Measurements from ENCODE around the gene APBA2.
A peak's percentile ranks its signal among the peaks of the same experiment; 100 is the strongest.

APBA2 gene

GRCh38 chr15:29140475-29141307 lies 254.9 kb downstream of the APBA2 start:
- TF ChIP-seq, protein P1, sequence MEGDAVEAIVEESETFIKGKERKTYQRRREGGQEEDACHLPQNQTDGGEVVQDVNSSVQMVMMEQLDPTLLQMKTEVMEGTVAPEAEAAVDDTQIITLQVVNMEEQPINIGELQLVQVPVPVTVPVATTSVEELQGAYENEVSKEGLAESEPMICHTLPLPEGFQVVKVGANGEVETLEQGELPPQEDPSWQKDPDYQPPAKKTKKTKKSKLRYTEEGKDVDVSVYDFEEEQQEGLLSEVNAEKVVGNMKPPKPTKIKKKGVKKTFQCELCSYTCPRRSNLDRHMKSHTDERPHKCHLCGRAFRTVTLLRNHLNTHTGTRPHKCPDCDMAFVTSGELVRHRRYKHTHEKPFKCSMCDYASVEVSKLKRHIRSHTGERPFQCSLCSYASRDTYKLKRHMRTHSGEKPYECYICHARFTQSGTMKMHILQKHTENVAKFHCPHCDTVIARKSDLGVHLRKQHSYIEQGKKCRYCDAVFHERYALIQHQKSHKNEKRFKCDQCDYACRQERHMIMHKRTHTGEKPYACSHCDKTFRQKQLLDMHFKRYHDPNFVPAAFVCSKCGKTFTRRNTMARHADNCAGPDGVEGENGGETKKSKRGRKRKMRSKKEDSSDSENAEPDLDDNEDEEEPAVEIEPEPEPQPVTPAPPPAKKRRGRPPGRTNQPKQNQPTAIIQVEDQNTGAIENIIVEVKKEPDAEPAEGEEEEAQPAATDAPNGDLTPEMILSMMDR (IDR thresholded peaks at IDR 0.05; ENCODE audit: poor library complexity, severe bottlenecking), result no peak
- Histone ChIP-seq H3K27ac (ENCODE audit: poor library complexity, severe bottlenecking) (peak overlapping the region; percentile 60), H3K4me1 (ENCODE audit: insufficient read depth, poor library complexity, severe bottlenecking) (peaks cover 8% of the 10 kb centered on the region), H3K27me3 (ENCODE audit: insufficient read depth, poor library complexity, severe bottlenecking) (peaks cover under 1% of the 10 kb centered on the region), H3K36me3 (ENCODE audit: low read depth) (no peaks in the 10 kb centered on the region), H3K9me3 (ENCODE audit: severe bottlenecking) (no peaks in the 10 kb centered on the region), H3K4me3 (ENCODE audit: severe bottlenecking) (no peak overlapping the region)
- DNase-seq (ENCODE audit: low spot score), result peak; percentile 63
- ATAC-seq (ENCODE audit: low read depth), result no peak; the same call in 2 of the 3 replicates

- TF ChIP-seq, protein P1 (IDR thresholded peaks at IDR 0.05; ENCODE audit: poor library complexity, severe bottlenecking), result no peak
- H3K36me3 ChIP-seq (ENCODE audit: low read depth), result no peaks in the 10 kb centered on the region
- peak overlapping the region; percentile 60 for H3K27ac ChIP-seq (ENCODE audit: poor library complexity, severe bottlenecking)
- peaks cover 8% of the 10 kb centered on the region for H3K4me1 ChIP-seq (ENCODE audit: insufficient read depth, poor library complexity, severe bottlenecking)
- H3K4me3 ChIP-seq (ENCODE audit: severe bottlenecking), result no peak overlapping the region
- H3K9me3 ChIP-seq (ENCODE audit: severe bottlenecking), result no peaks in the 10 kb centered on the region
- ATAC-seq (ENCODE audit: low read depth) (peak; percentile 66), DNase-seq (ENCODE audit: low spot score) (peak; percentile 54)
- peaks cover 5% of the 10 kb centered on the region for H3K27me3 ChIP-seq (ENCODE audit: insufficient read depth, poor library complexity, severe bottlenecking)
These were observed 255.7 kb downstream of the APBA2 start for GRCh38 chr15:29141308-29142128.

GRCh38 chr15:29142129-29142747 lies 256.5 kb downstream of the APBA2 start:
- TF ChIP-seq, protein P1 (IDR thresholded peaks at IDR 0.05; ENCODE audit: poor library complexity, severe bottlenecking), result no peak
- DNase-seq (ENCODE audit: low spot score) (peak; percentile 63), ATAC-seq (ENCODE audit: low read depth) (no peak)
- Histone ChIP-seq H3K4me3 (ENCODE audit: severe bottlenecking) (no peak overlapping the region), H3K9me3 (ENCODE audit: severe bottlenecking) (no peaks in the 10 kb centered on the region), H3K27ac (ENCODE audit: poor library complexity, severe bottlenecking) (peak overlapping the region; percentile 60), H3K36me3 (ENCODE audit: low read depth) (no peaks in the 10 kb centered on the region), H3K27me3 (ENCODE audit: insufficient read depth, poor library complexity, severe bottlenecking) (peaks cover 5% of the 10 kb centered on the region), H3K4me1 (ENCODE audit: insufficient read depth, poor library complexity, severe bottlenecking) (peaks cover 8% of the 10 kb centered on the region)

- peaks cover 5% of the 10 kb centered on the region for H3K27me3 ChIP-seq (ENCODE audit: insufficient read depth, poor library complexity, severe bottlenecking)
- no peak for ATAC-seq (ENCODE audit: low read depth)
These were observed 257.5 kb downstream of the APBA2 start for GRCh38 chr15:29143293-29143692.

More at GRCh38 chr15:29143293-29143692, 257.5 kb downstream of the APBA2 start:
- peaks cover 8% of the 10 kb centered on the region for H3K4me1 ChIP-seq (ENCODE audit: insufficient read depth, poor library complexity, severe bottlenecking)
- no peaks in the 10 kb centered on the region for H3K36me3 ChIP-seq (ENCODE audit: low read depth)
- no peak overlapping the region for H3K4me3 ChIP-seq (ENCODE audit: severe bottlenecking)
- TF ChIP-seq, protein P1 (IDR thresholded peaks at IDR 0.05; ENCODE audit: poor library complexity, severe bottlenecking), result no peak
- no peaks in the 10 kb centered on the region for H3K9me3 ChIP-seq (ENCODE audit: severe bottlenecking)
- peak; percentile 56 for DNase-seq (ENCODE audit: low spot score)
- H3K27ac ChIP-seq (ENCODE audit: poor library complexity, severe bottlenecking), result no peak overlapping the region
